IPS-NIHi11 (cell line): Measurements from ENCODE around the gene RPS6KB2.
A peak's percentile ranks its signal among the peaks of the same experiment; 100 is the strongest.
"Not testable (repeated sequence)": the region's sequence is repeated elsewhere in the genome, so short reads cannot be mapped to it uniquely, and the experiment has no call there.

ENCODE experiments used
- DNase-seq: peaks from one replicate; pipeline ENCODE4 v3.0.0; 2012; ENCODE audit warnings: mixed read lengths, low spot score

The RPS6KB2 gene

GRCh38 chr11:67442504-67443404 is 14.5 kb downstream of the RPS6KB2 start:
- no peak for DNase-seq

GRCh38 chr11:67445515-67445914 is 17.2 kb downstream of the RPS6KB2 start:
- DNase-seq = no peak

- DNase-seq = no peak
Measured at GRCh38 chr11:67448220-67448609, 19.9 kb downstream of the RPS6KB2 start.

GRCh38 chr11:67449116-67449844 is 21.0 kb downstream of the RPS6KB2 start:
- no peak for DNase-seq

GRCh38 chr11:67450796-67451657 is 22.7 kb downstream of the RPS6KB2 start:
- DNase-seq = no peak

- DNase-seq = no peak
Measured at GRCh38 chr11:67451658-67451976, 23.3 kb downstream of the RPS6KB2 start.

GRCh38 chr11:67452141-67452952 is 24.1 kb downstream of the RPS6KB2 start, which contains the start of gene GPR152:
GPR152 (minus strand) TSS chr11:67452729; CDS start chr11:67452724, 5 bp downstream.
- no peak for DNase-seq

GRCh38 chr11:67453816-67454732 is 25.8 kb downstream of the RPS6KB2 start:
- no peak for DNase-seq

GRCh38 chr11:67455054-67455453 is 26.8 kb downstream of the RPS6KB2 start, which contains the start of gene CABP4:
CABP4 (plus strand) TSS chr11:67455354; CDS start chr11:67455424, 70 bp downstream.
- no peak for DNase-seq

GRCh38 chr11:67456068-67456705 is 27.9 kb downstream of the RPS6KB2 start:
- DNase-seq = no peak

GRCh38 chr11:67457453-67457852 is 29.2 kb downstream of the RPS6KB2 start:
- no peak for DNase-seq

GRCh38 chr11:67458266-67458665 is 30.0 kb downstream of the RPS6KB2 start:
- no peak for DNase-seq

GRCh38 chr11:67463186-67463585 is 34.9 kb downstream of the RPS6KB2 start:
- no peak for DNase-seq

- no peak for DNase-seq
Measured at GRCh38 chr11:67463680-67464410, 35.6 kb downstream of the RPS6KB2 start.

- DNase-seq = peak; percentile 96
Measured at GRCh38 chr11:67464411-67465188, 36.3 kb downstream of the RPS6KB2 start.

- no peak for DNase-seq
Measured at GRCh38 chr11:67465189-67465510, 36.9 kb downstream of the RPS6KB2 start.

GRCh38 chr11:67465530-67465929 is 37.2 kb downstream of the RPS6KB2 start:
- not testable (repeated sequence) for DNase-seq

- no peak for DNase-seq
Measured at GRCh38 chr11:67466367-67466766, 38.1 kb downstream of the RPS6KB2 start.
